GM12878 (cell line): ENCODE data around the gene SEC16B. TPM values are rescaled to one million over a fixed set of nuclear protein-coding genes. Genes with fewer than 3 reads are reported as not detected.

Experiments used
- ATAC-seq: fragments of 200-7000 bp; cut with Tn5 transposase; 3 replicates; pipeline ENCODE4 v1.9.1; 2020; ENCODE audit warnings: mild to moderate bottlenecking, moderate library complexity
- BruUV-seq: library from RNA; stranded (reverse); fragments of 400-500 nt; replicated peaks from 2 replicates; lab custom pipeline; 2021; lab: Mats Ljungman, UMichigan
- CTCF ChIA-PET: fragments of 300-600 bp; sonication (Branson Sonifier 250); formaldehyde crosslinking; extraction: SDS; loops from one replicate; lab custom pipeline; 2021; ENCODE audit warnings: inconsistent platforms; lab: Yijun Ruan, JAX
- POLR2A ChIA-PET: fragments of 350-600 bp; formaldehyde crosslinking; extraction: SDS; loops from one replicate; lab custom pipeline; 2021; ENCODE audit warnings: inconsistent platforms; lab: Charles Lee
- RAD21 ChIA-PET: fragments of 300-600 bp; sonication (Branson Sonifier 250); formaldehyde crosslinking; loops from one replicate; lab custom pipeline; 2023; ENCODE audit warnings: antibody characterized with exemption; ENCODE audit not compliant: unreplicated experiment; lab: Charles Lee
- SMC1A ChIA-PET: fragments of 300-600 bp; sonication (Branson Sonifier 250); formaldehyde crosslinking; loops from one replicate; lab custom pipeline; 2023; ENCODE audit not compliant: unreplicated experiment, uncharacterized antibody; lab: Charles Lee
- DNase-seq: peaks from one replicate; pipeline ENCODE4 v3.0.0-alpha.2; 2011; ENCODE audit warnings: low read depth, low spot score
- FAIRE-seq: peaks from 3 replicates; lab custom pipeline; 2011; peaks lifted over from hg19 to GRCh38; lab: Jason Lieb, UNC
- H2AFZ ChIP-seq: 2 replicates; pipeline ENCODE4 v1.6.0; 2011; ENCODE audit warnings: low read depth, low read length, control low read depth; ENCODE audit not compliant: control insufficient read depth
- H3K27ac ChIP-seq: 2 replicates; pipeline ENCODE4 v1.5.1; 2011; ENCODE audit warnings: control low read depth; ENCODE audit not compliant: control insufficient read depth, insufficient read depth
- H3K27me3 ChIP-seq, 2 experiments: replicated peaks in 1 of 2; 2 replicates each; pipeline versions ENCODE4 v1.6.0 to v1.6.1; 2011; ENCODE audit warnings: low read length in 1 of 2; ENCODE audit not compliant: control insufficient read depth in 2 of 2, insufficient read depth in 2 of 2
- H3K36me3 ChIP-seq, 2 experiments: 2 replicates each; pipeline ENCODE4 v1.5.1; 2011; ENCODE audit warnings: low read length in 1 of 2; ENCODE audit not compliant: control insufficient read depth in 2 of 2, insufficient read depth in 2 of 2
- H3K4me1 ChIP-seq: 2 replicates; pipeline ENCODE4 v1.6.1; 2011; ENCODE audit warnings: mild to moderate bottlenecking, low read length, moderate library complexity, mixed read lengths; ENCODE audit not compliant: control insufficient read depth, insufficient read depth
- H3K4me2 ChIP-seq: 2 replicates; pipeline ENCODE4 v1.6.0; 2011; ENCODE audit warnings: control low read depth; ENCODE audit not compliant: control insufficient read depth, insufficient read depth
- H3K4me3 ChIP-seq: fragments of 200-600 bp; sonication (generic); 2 replicates; pipeline ENCODE4 v1.5.1; 2016
- H3K79me2 ChIP-seq: 2 replicates; pipeline ENCODE4 v1.6.0; 2011; ENCODE audit warnings: low read length; ENCODE audit not compliant: control insufficient read depth, insufficient read depth
- H3K9ac ChIP-seq: 2 replicates; pipeline ENCODE4 v1.8.0; 2011; ENCODE audit warnings: low read length, control low read depth, mixed read lengths; ENCODE audit not compliant: control insufficient read depth, insufficient read depth
- H3K9me3 ChIP-seq: replicated peaks from 3 replicates; pipeline ENCODE4 v1.5.1; 2011; ENCODE audit warnings: mild to moderate bottlenecking, low read length; ENCODE audit not compliant: control insufficient read depth, insufficient read depth
- H4K20me1 ChIP-seq: 2 replicates; pipeline ENCODE4 v1.6.0; 2011; ENCODE audit not compliant: control insufficient read depth, insufficient read depth
- ATF3 ChIP-seq: IDR thresholded peaks from 2 replicates; pipeline ENCODE4 v1.6.1; 2011; ENCODE audit warnings: low read depth, mild to moderate bottlenecking, low read length, moderate library complexity, borderline replicate concordance; ENCODE audit errors: extremely low read depth
- BCL11A ChIP-seq: IDR thresholded peaks from 2 replicates; pipeline ENCODE4 v1.6.1; 2011; ENCODE audit warnings: low read depth, low read length
- BMI1 ChIP-seq: fragments of 450-650 bp; IDR thresholded peaks from 2 replicates; pipeline ENCODE4 v1.6.1; 2016; ENCODE audit warnings: mild to moderate bottlenecking, moderate library complexity, borderline replicate concordance
- KAT2A ChIP-seq: conservative IDR thresholded peaks from 2 replicates; pipeline ENCODE4 v1.6.1; 2011; ENCODE audit warnings: low read depth, low read length; ENCODE audit not compliant: control insufficient read depth
- MXI1 ChIP-seq: fragments of 150-350 bp; IDR thresholded peaks from 2 replicates; pipeline ENCODE4 v1.6.1; 2011; ENCODE audit warnings: low read depth, mild to moderate bottlenecking, inconsistent platforms, low read length, improper control_type of control experiment
- NFXL1 ChIP-seq: fragments of 450-650 bp; IDR thresholded peaks from 2 replicates; pipeline ENCODE4 v1.6.1; 2017; ENCODE audit warnings: antibody characterized with exemption, mild to moderate bottlenecking, borderline replicate concordance
- POLR2AphosphoS5 ChIP-seq: IDR thresholded peaks from 2 replicates; pipeline ENCODE4 v1.6.1; 2011; ENCODE audit warnings: mild to moderate bottlenecking, low read length, inconsistent platforms
- STAT1 ChIP-seq: fragments of 450-650 bp; conservative IDR thresholded peaks from 2 replicates; pipeline ENCODE4 v1.6.1; 2014; ENCODE audit warnings: antibody characterized with exemption, mild to moderate bottlenecking
- SUPT20H ChIP-seq: IDR thresholded peaks from 2 replicates; pipeline ENCODE4 v1.6.1; 2011; ENCODE audit warnings: low read depth, mild to moderate bottlenecking, low read length, moderate library complexity, borderline replicate concordance; ENCODE audit not compliant: control insufficient read depth
- USF2 ChIP-seq: IDR thresholded peaks from 2 replicates; pipeline ENCODE4 v1.6.1; 2011; ENCODE audit warnings: low read depth, low read length, improper control_type of control experiment, borderline replicate concordance
- ZNF622 ChIP-seq: fragments of 450-650 bp; IDR thresholded peaks from 2 replicates; pipeline ENCODE4 v1.6.1; 2017; ENCODE audit warnings: mild to moderate bottlenecking, inconsistent platforms
- ZNF687 ChIP-seq: fragments of 450-650 bp; IDR thresholded peaks from 2 replicates; pipeline ENCODE4 v1.6.1; 2017; ENCODE audit warnings: mild to moderate bottlenecking, moderate library complexity
- WGBS: methylation state at CpG from one replicate; pipeline ENCODE4 v1.1.6; 2016; ENCODE audit warnings: low lambda C conversion rate; ENCODE audit not compliant: insufficient replicate concordance, insufficient coverage; ENCODE audit errors: missing lambda C conversion rate; 5-methylcytosine and 5-hydroxymethylcytosine counted together
- in situ Hi-C: fragments of 300-500 bp; cut with MboI; formaldehyde crosslinking; loops from 9 replicates; pipeline ENCODE4 v1.14.3; 2018; ENCODE audit warnings: mixed read lengths
- intact Hi-C: fragments of 100-400 bp; cut with micrococcal nuclease; formaldehyde crosslinking; loops from one replicate; pipeline ENCODE4 v1.14.2; 2022; ENCODE audit not compliant: unreplicated experiment
- polyA plus RNA-seq, 11 experiments: library from polyadenylated mRNA; depleted of rRNA in 4 of 11; unstranded in 6 of 11; stranded (reverse) in 5 of 11; fragments of >200 nt; fragmentation: Nextera tagmentation in 4 of 11; fragmentation: Illumina TruSeq in 1 of 11; extraction: Ambion mirVana in 4 of 11; extraction: Trizol in 1 of 11; gene quantifications; 1 replicate in 1 of 11; 2 replicates in 10 of 11; pipeline versions ENCODE4 v1.2.1 to v1.2.3, GENCODE V29; 2011 to 2016; ENCODE audit warnings: inconsistent platforms in 2 of 11, missing spikeins in 2 of 11, low read depth in 1 of 11
- total RNA-seq, 4 experiments: library from RNA; depleted of rRNA in 3 of 4; stranded (reverse); fragments of >200 nt in 3 of 4; fragmentation: Illumina TruSeq in 1 of 4; extraction: Trizol in 1 of 4; gene quantifications; 2 replicates each; pipeline versions ENCODE4 v1.2.1 to v1.2.3, GENCODE V29; 2013 to 2021

SEC16B gene
- total and polyA plus RNA-seq, 10 of the 15 experiments (the other 5 are each of a cell fraction or from before 2014, with no cell fraction given): 0.10 to 0.94 (median 0.17) TPM; not detected in 2

- no peaks in the 10 kb centered on the region for H3K79me2 ChIP-seq
- no peaks in the 10 kb centered on the region for H3K4me1 ChIP-seq
- ChIA-PET RAD21 (interaction anchor here (1.2 kb wide), 1 partner anchor 10 kb away, joined by 3 read pairs; no protein-coding TSS in a partner anchor), POLR2A (no interaction called here), CTCF (interaction anchor here (1.0 to 1.3 kb wide), 2 partner anchors 22 to 133 kb away, joined by 3 read pairs; no protein-coding TSS in a partner anchor), SMC1A (no interaction called here)
- in situ Hi-C loops (no loop called here), intact Hi-C loops (no loop called here)
- ATAC-seq: no peak
- H3K4me3 ChIP-seq: no peak overlapping the region
- H4K20me1 ChIP-seq: no peaks in the 10 kb centered on the region
- H3K9ac ChIP-seq: no peak overlapping the region
- no peak for DNase-seq
- no TSS peak for BruUV-seq
- H3K9me3 ChIP-seq: no peaks in the 10 kb centered on the region
- H3K27ac ChIP-seq: no peak overlapping the region
- TF ChIP-seq KAT2A (no peak), STAT1 (no peak), ATF3 (no peak), BCL11A (no peak), SUPT20H (no peak), ZNF622 (no peak)
- no peaks in the 10 kb centered on the region; a peak in 2 of 4 replicates for H3K27me3 ChIP-seq
- no peak overlapping the region for H2AFZ ChIP-seq
- FAIRE-seq: no peak
- no peak overlapping the region for H3K4me2 ChIP-seq
- H3K36me3 ChIP-seq: no peaks in the 10 kb centered on the region
Measured at GRCh38 chr1:177926201-177926600, 43.7 kb downstream of the SEC16B start.

GRCh38 chr1:177925006-177925405, 44.9 kb downstream of the SEC16B start:
- Histone ChIP-seq H3K9me3 (no peaks in the 10 kb centered on the region), H2AFZ (no peak overlapping the region), H3K9ac (no peak overlapping the region), H4K20me1 (no peaks in the 10 kb centered on the region), H3K36me3 (no peaks in the 10 kb centered on the region), H3K79me2 (no peaks in the 10 kb centered on the region), H3K27ac (no peak overlapping the region), H3K4me3 (no peak overlapping the region), H3K4me2 (no peak overlapping the region), H3K4me1 (no peaks in the 10 kb centered on the region), H3K27me3 (no peaks in the 10 kb centered on the region; a peak in 2 of 4 replicates)
- no TSS peak for BruUV-seq
- in situ Hi-C loops: no loop called here
- intact Hi-C loops: no loop called here
- ChIA-PET SMC1A (no interaction called here), RAD21 (no interaction called here), POLR2A (no interaction called here), CTCF (interaction anchor here (0.7 to 1.4 kb wide), 5 partner anchors 8 to 504 kb away, joined by 3 to 4 read pairs (median 3); no protein-coding TSS in a partner anchor)
- FAIRE-seq (no peak), ATAC-seq (no peak), DNase-seq (no peak)
- 1% methylated on average over 2 of the region's 2 CpGs for WGBS
- TF ChIP-seq MXI1 (no peak), POLR2AphosphoS5 (no peak), BMI1 (no peak), ZNF687 (no peak), NFXL1 (no peak), USF2 (no peak)
